Measurements from ENCODE around the gene TRABD2B. TPM values are rescaled to one million over a fixed set of nuclear protein-coding genes. Genes with fewer than 3 reads are reported as not detected.

TRABD2B gene
- total RNA-seq, 1 donor from 2014 or later: not detected

- Mint-ChIP-seq H3K27ac (ENCODE audit: unreplicated experiment) (no peak overlapping the region), H3K4me3 (ENCODE audit: unreplicated experiment) (no peak overlapping the region), H3K4me1 (ENCODE audit: unreplicated experiment) (peaks cover 9% of the 10 kb centered on the region), H3K9me3 (ENCODE audit: unreplicated experiment) (no peaks in the 10 kb centered on the region), H3K36me3 (ENCODE audit: unreplicated experiment) (no peaks in the 10 kb centered on the region), H3K27me3 (ENCODE audit: unreplicated experiment) (peaks cover 61% of the 10 kb centered on the region)
- no peak for TF ChIP-seq CTCF (IDR thresholded peaks at IDR 0.05)
- no peak for DNase-seq (ENCODE audit: extremely low spot score, unreplicated experiment)
Observed at GRCh38 chr1:47724432-47724999, 272.7 kb downstream of the TRABD2B start.

- no peaks in the 10 kb centered on the region for H3K36me3 Mint-ChIP-seq (ENCODE audit: unreplicated experiment)
- H3K4me1 Mint-ChIP-seq (ENCODE audit: unreplicated experiment): peaks cover 9% of the 10 kb centered on the region
- TF ChIP-seq CTCF (IDR thresholded peaks at IDR 0.05): no peak
- no peak for DNase-seq (ENCODE audit: extremely low spot score, unreplicated experiment)
- no peaks in the 10 kb centered on the region for H3K9me3 Mint-ChIP-seq (ENCODE audit: unreplicated experiment)
- peaks cover 73% of the 10 kb centered on the region for H3K27me3 Mint-ChIP-seq (ENCODE audit: unreplicated experiment)
- H3K27ac Mint-ChIP-seq (ENCODE audit: unreplicated experiment): no peak overlapping the region
- H3K4me3 Mint-ChIP-seq (ENCODE audit: unreplicated experiment): no peak overlapping the region
Observed at GRCh38 chr1:47722909-47723580, 274.1 kb downstream of the TRABD2B start.

GRCh38 chr1:47722101-47722500 lies 275.1 kb downstream of the TRABD2B start:
- H3K9me3 Mint-ChIP-seq (ENCODE audit: unreplicated experiment): no peaks in the 10 kb centered on the region
- peaks cover 9% of the 10 kb centered on the region for H3K4me1 Mint-ChIP-seq (ENCODE audit: unreplicated experiment)
- H3K27me3 Mint-ChIP-seq (ENCODE audit: unreplicated experiment): peaks cover 70% of the 10 kb centered on the region
- DNase-seq (ENCODE audit: extremely low spot score, unreplicated experiment): no peak
- H3K27ac Mint-ChIP-seq (ENCODE audit: unreplicated experiment): no peak overlapping the region
- H3K4me3 Mint-ChIP-seq (ENCODE audit: unreplicated experiment): no peak overlapping the region
- TF ChIP-seq CTCF (IDR thresholded peaks at IDR 0.05): no peak
- H3K36me3 Mint-ChIP-seq (ENCODE audit: unreplicated experiment): no peaks in the 10 kb centered on the region

GRCh38 chr1:47720111-47720510 lies 277.1 kb downstream of the TRABD2B start:
- Mint-ChIP-seq H3K36me3 (ENCODE audit: unreplicated experiment) (no peaks in the 10 kb centered on the region), H3K4me3 (ENCODE audit: unreplicated experiment) (no peak overlapping the region), H3K9me3 (ENCODE audit: unreplicated experiment) (no peaks in the 10 kb centered on the region), H3K27ac (ENCODE audit: unreplicated experiment) (no peak overlapping the region), H3K27me3 (ENCODE audit: unreplicated experiment) (peaks cover 76% of the 10 kb centered on the region), H3K4me1 (ENCODE audit: unreplicated experiment) (no peaks in the 10 kb centered on the region)
- no peak for DNase-seq (ENCODE audit: extremely low spot score, unreplicated experiment)
- TF ChIP-seq CTCF (IDR thresholded peaks at IDR 0.05): no peak

- H3K36me3 Mint-ChIP-seq (ENCODE audit: unreplicated experiment): no peaks in the 10 kb centered on the region
- no peak overlapping the region for H3K4me3 Mint-ChIP-seq (ENCODE audit: unreplicated experiment)
- no peak for DNase-seq (ENCODE audit: extremely low spot score, unreplicated experiment)
- TF ChIP-seq CTCF (IDR thresholded peaks at IDR 0.05): no peak
- H3K4me1 Mint-ChIP-seq (ENCODE audit: unreplicated experiment): no peaks in the 10 kb centered on the region
- no peaks in the 10 kb centered on the region for H3K9me3 Mint-ChIP-seq (ENCODE audit: unreplicated experiment)
- H3K27me3 Mint-ChIP-seq (ENCODE audit: unreplicated experiment): peaks cover 83% of the 10 kb centered on the region
- H3K27ac Mint-ChIP-seq (ENCODE audit: unreplicated experiment): no peak overlapping the region
Observed at GRCh38 chr1:47717341-47717740, 279.8 kb downstream of the TRABD2B start.

All from osteocyte (in vitro differentiated cells).